Measurements from ENCODE around the gene IYD.

IYD gene

GRCh38 chr6:150354754-150355571 lies 13.8 kb upstream of the IYD start:
- H3K4me3 ChIP-seq (ENCODE audit: low read depth, low read length), result no peak overlapping the region
- TF ChIP-seq ZSCAN4 (tag by site-specific recombination; IDR thresholded peaks at IDR 0.05), result 0 out of 2 replicates have a peak, but pooled peaks have one; percentile 37
- TF ChIP-seq ZNF416 (tag by site-specific recombination; IDR thresholded peaks at IDR 0.05), result no peak
- TF ChIP-seq MZF1 (tag by site-specific recombination; IDR thresholded peaks at IDR 0.05; ENCODE audit: borderline replicate concordance), result peak; percentile 91
- peak; percentile 89 for TF ChIP-seq ZFHX2 (tag by site-specific recombination; conservative IDR thresholded peaks at IDR 0.05)
- peak; percentile 26; the same call in 1 of the 2 replicates for TF ChIP-seq ZXDB (tag by site-specific recombination; IDR thresholded peaks at IDR 0.05)
- peak; percentile 86 for TF ChIP-seq EGR2 (tag by site-specific recombination; IDR thresholded peaks at IDR 0.05; ENCODE audit: low read depth)
- H3K4me1 ChIP-seq (ENCODE audit: control insufficient read depth, insufficient read depth, low read length), result peaks cover 17% of the 10 kb centered on the region
- CTCF ChIA-PET, result interaction anchor here (0.5 to 5.4 kb wide), 6 partner anchors 9 to 274 kb away, joined by 3 to 56 read pairs (median 4); no protein-coding TSS in a partner anchor
- no peaks in the 10 kb centered on the region for H3K9me3 ChIP-seq (ENCODE audit: control insufficient read depth, insufficient read depth, low read depth, low read length)
- H3K27ac ChIP-seq (ENCODE audit: extremely low read depth, low read depth, low read length), result peak overlapping the region; percentile 50
- H3K36me3 ChIP-seq (ENCODE audit: control insufficient read depth in 2 of 2, insufficient read depth in 1 of 2, low read length in 2 of 2), result no peaks in the 10 kb centered on the region
- POLR2A ChIA-PET, result interaction anchor here (0.6 kb wide), 1 partner anchor 610 kb away, joined by 4 read pairs; no protein-coding TSS in a partner anchor

- CTCF ChIA-PET, result interaction anchor here (0.6 to 1.0 kb wide), 4 partner anchors 39 to 151 kb away, joined by 3 to 6 read pairs (median 3); no protein-coding TSS in a partner anchor
- H3K4me1 ChIP-seq (ENCODE audit: control insufficient read depth, insufficient read depth, low read length), result peaks cover 17% of the 10 kb centered on the region
- H3K36me3 ChIP-seq (ENCODE audit: control insufficient read depth in 2 of 2, insufficient read depth in 1 of 2, low read length in 2 of 2), result no peaks in the 10 kb centered on the region
- POLR2A ChIA-PET, result interaction anchor here (0.6 kb wide), 1 partner anchor 611 kb away, joined by 4 read pairs; no protein-coding TSS in a partner anchor
- TF ChIP-seq ZNF112 (tag by site-specific recombination; IDR thresholded peaks at IDR 0.05) (no peak), PBX3 (CRISPR knock-in tag; IDR thresholded peaks at IDR 0.05) (0 out of 2 replicates have a peak, but pooled peaks have one; percentile 36)
- peak overlapping the region; percentile 50; the same call in 1 of the 2 replicates for H3K27ac ChIP-seq (ENCODE audit: extremely low read depth, low read depth, low read length)
- H3K9me3 ChIP-seq (ENCODE audit: control insufficient read depth, insufficient read depth, low read depth, low read length), result no peaks in the 10 kb centered on the region
- H3K4me3 ChIP-seq (ENCODE audit: low read depth, low read length), result no peak overlapping the region
These were observed 12.9 kb upstream of the IYD start for GRCh38 chr6:150355932-150356331.

GRCh38 chr6:150361876-150362275 lies 6.9 kb upstream of the IYD start:
- Histone ChIP-seq H3K36me3 (ENCODE audit: control insufficient read depth in 2 of 2, insufficient read depth in 1 of 2, low read length in 2 of 2) (no peaks in the 10 kb centered on the region), H3K4me3 (ENCODE audit: low read depth, low read length) (no peak overlapping the region), H3K27ac (ENCODE audit: extremely low read depth, low read depth, low read length) (no peak overlapping the region), H3K9me3 (ENCODE audit: control insufficient read depth, insufficient read depth, low read depth, low read length) (no peaks in the 10 kb centered on the region), H3K4me1 (ENCODE audit: control insufficient read depth, insufficient read depth, low read length) (peaks cover 8% of the 10 kb centered on the region)
- CTCF ChIA-PET, result interaction anchor here (0.8 to 3.8 kb wide), 3 partner anchors 34 to 291 kb away, joined by 3 to 26 read pairs (median 4); no protein-coding TSS in a partner anchor
- POLR2A ChIA-PET, result interaction anchor here (0.6 kb wide), 1 partner anchor 637 kb away, joined by 3 read pairs; no protein-coding TSS in a partner anchor
- TF ChIP-seq YY2 (tag by site-specific recombination; IDR thresholded peaks at IDR 0.05) (no peak), ZNF16 (tag by site-specific recombination; IDR thresholded peaks at IDR 0.05; ENCODE audit: low read depth) (no peak), ZNF354C (tag by site-specific recombination; IDR thresholded peaks at IDR 0.05; ENCODE audit: borderline replicate concordance, low read depth) (no peak), ZNF76 (tag by site-specific recombination; IDR thresholded peaks at IDR 0.05; ENCODE audit: borderline replicate concordance, low read depth) (no peak), PATZ1 (tag by site-specific recombination; IDR thresholded peaks at IDR 0.05) (no peak), HOXD13 (CRISPR knock-in tag; IDR thresholded peaks at IDR 0.05; ENCODE audit: borderline replicate concordance) (no peak), ZNF311 (tag by site-specific recombination; IDR thresholded peaks at IDR 0.05; ENCODE audit: borderline replicate concordance) (no peak), ZNF585B (tag by site-specific recombination; IDR thresholded peaks at IDR 0.05) (no peak), ZBTB20 (tag by site-specific recombination; IDR thresholded peaks at IDR 0.05) (no peak)

All from HEK293 (cell line).